HG03139 (cell line): ENCODE results near the gene DNAH12.

Experiments
- ATAC-seq: cut with Tn5 transposase; IDR thresholded peaks from one replicate; pipeline ENCODE4 v1.9.1; 2021; ENCODE audit not compliant: unreplicated experiment

Gene DNAH12

GRCh38 chr3:57256844-57257243, 287.3 kb downstream of the DNAH12 start:
- no peak for ATAC-seq

DNA sequence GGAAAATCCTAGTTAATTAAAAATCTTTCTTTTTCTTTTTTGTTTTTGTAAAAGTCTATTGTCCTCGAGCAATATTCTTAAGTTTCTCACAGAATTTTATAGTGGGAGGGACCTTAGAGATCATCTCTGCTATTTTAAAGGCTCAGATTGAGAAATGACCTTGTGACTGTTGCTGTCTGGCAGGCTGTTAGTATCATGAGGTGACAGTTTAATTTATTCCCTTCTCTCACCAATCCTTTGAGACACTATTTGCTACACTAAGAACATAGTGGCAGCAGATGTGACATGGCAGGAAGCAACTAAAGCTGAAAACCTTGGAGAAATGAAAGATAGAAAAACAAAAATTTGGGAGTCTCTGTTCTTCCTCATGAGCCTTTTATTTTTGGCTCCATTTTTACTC, 291.7 kb downstream of the DNAH12 start:
- no peak for ATAC-seq

GRCh38 chr3:57244946-57245345, 299.2 kb downstream of the DNAH12 start:
- ATAC-seq, result no peak
